ENCODE results near the gene GRAMD4.

- TF ChIP-seq POLR2AphosphoS5 (IDR thresholded peaks at IDR 0.05; ENCODE audit: low read depth, low read length) = no peak
- no peak for TF ChIP-seq POLR2A (IDR thresholded peaks at IDR 0.05; ENCODE audit: low read depth, low read length)
- no peak for TF ChIP-seq TAF1 (IDR thresholded peaks at IDR 0.05; ENCODE audit: low read depth, low read length)
- TF ChIP-seq POU2F2 (IDR thresholded peaks at IDR 0.05; ENCODE audit: low read depth, low read length) = no peak
- no peak for TF ChIP-seq SPI1 (IDR thresholded peaks at IDR 0.05; ENCODE audit: low read depth, low read length)
These were observed 41.2 kb upstream of the GRAMD4 start for GRCh38 chr22:46578824-46579561.

All from GM12891 (cell line).